Right lobe of liver (tissue), 6 donors: Measurements from ENCODE around the gene RNF152. TPM values are rescaled to one million over a fixed set of nuclear protein-coding genes. Genes with fewer than 3 reads are reported as not detected.

Source experiments
- ATAC-seq, 4 donors: fragments of 200-7000 bp; cut with Tn5 transposase; one replicate each; pipeline ENCODE4 v1.9.1; 2020; ENCODE audit warnings: mild to moderate bottlenecking in 4 of 4, moderate library complexity in 4 of 4
- DNase-seq, 3 donors: peaks; one replicate each; pipeline ENCODE4 v3.0.0-alpha.2; 2020
- H3K27ac ChIP-seq, 3 donors: fragments of 200-600 bp; one replicate each; pipeline ENCODE4 v1.8.0; 2022
- H3K27me3 ChIP-seq, 2 donors: fragments of 200-600 bp; one replicate each; pipeline ENCODE4 v1.8.0; 2022
- H3K36me3 ChIP-seq, 4 donors: fragments of 200-600 bp; sonication (generic) in 1 of 4; one replicate each; pipeline versions ENCODE4 v1.5.1 to v1.8.0; 2017 to 2022; ENCODE audit warnings: control low read depth in 1 of 4
- H3K4me1 ChIP-seq, 4 donors: fragments of 200-600 bp; sonication (generic) in 1 of 4; one replicate each; pipeline versions ENCODE4 v1.5.1 to v1.8.0; 2017 to 2022; ENCODE audit warnings: control low read depth in 1 of 4
- H3K4me3 ChIP-seq, 3 donors: fragments of 200-600 bp; one replicate each; pipeline ENCODE4 v1.8.0; 2022
- H3K9me3 ChIP-seq, 4 donors: fragments of 200-600 bp; sonication (generic) in 1 of 4; one replicate each; pipeline versions ENCODE4 v1.5.1 to v1.8.0; 2017 to 2022; ENCODE audit warnings: control low read depth in 1 of 4
- POLR2A ChIP-seq: fragments of 450-650 bp; IDR thresholded peaks from one replicate; pipeline ENCODE4 v1.6.1; 2017; ENCODE audit warnings: antibody characterized with exemption, mild to moderate bottlenecking
- WGBS: methylation state at CpG from one replicate; pipeline ENCODE4 v1.1.6; 2018; ENCODE audit warnings: low coverage, low lambda C conversion rate; ENCODE audit not compliant: insufficient coverage; ENCODE audit errors: missing lambda C conversion rate; 5-methylcytosine and 5-hydroxymethylcytosine counted together
- intact Hi-C, 2 donors: fragments of 100-400 bp; cut with DNase I; formaldehyde crosslinking; loops; one replicate each; pipeline versions ENCODE4 v1.11.2 to v1.14.1; 2022
- total RNA-seq, 6 experiments: library from RNA; depleted of rRNA in 2 of 6; stranded (reverse); fragments of >200 nt in 2 of 6; fragmentation: NEBNext Ultra II Directional in 3 of 6; extraction: Animal tissue kit (Norgen Biotek cat#: 25700) in 3 of 6; gene quantifications; one replicate each; pipeline versions ENCODE4 v1.1.0 to v1.2.4, GENCODE V29; 2016 to 2023
- TF ChIP-seq, protein P1 (sequence below), 4 donors: fragments of 200-600 bp in 3 of 4; fragments of 450-650 bp in 1 of 4; IDR thresholded peaks; one replicate each; pipeline versions ENCODE4 v1.5.1 to v1.8.0; 2016 to 2022; ENCODE audit warnings: antibody characterized with exemption in 4 of 4, mild to moderate bottlenecking in 2 of 4
- donor health status: DM: no; HTN: yes; CAD: no.
- donor health status: DM: no; HTN: no; CAD: no.
- donor health status: DM: no; HTN: no; CAD: no.
- donor health status: DM: no; HTN: yes; CAD: no.
- donor health status: DM: no; HTN: yes; CAD: no.

RNF152 gene
- total RNA-seq, 6 experiments from 2014 or later: 19.5 to 101 (median 54.1) TPM

DNA sequence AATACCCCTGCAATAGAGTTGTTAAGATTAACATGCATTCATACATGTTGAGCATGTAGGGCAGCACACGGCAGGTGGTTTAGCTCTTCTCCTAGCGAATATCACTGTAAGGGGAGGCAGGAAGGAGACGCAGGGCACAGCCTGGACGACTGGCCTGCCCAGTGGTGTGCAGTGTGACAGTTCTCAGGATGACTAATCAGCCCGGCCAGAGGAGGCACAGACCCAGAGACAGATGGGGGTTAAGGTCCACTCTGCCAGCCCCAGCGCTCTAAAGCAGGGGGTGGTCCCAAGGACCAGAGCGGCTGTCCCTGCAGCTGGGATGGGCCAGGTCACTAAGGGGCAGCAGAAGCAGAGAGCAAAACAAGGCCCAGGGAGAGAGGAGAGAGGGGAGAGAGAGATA, 63.7 kb downstream of the RNF152 start:
- H3K27ac ChIP-seq: no peak overlapping the region
- no peaks in the 10 kb centered on the region for H3K27me3 ChIP-seq
- intact Hi-C loops: no loop called here
- TF ChIP-seq, protein P1, sequence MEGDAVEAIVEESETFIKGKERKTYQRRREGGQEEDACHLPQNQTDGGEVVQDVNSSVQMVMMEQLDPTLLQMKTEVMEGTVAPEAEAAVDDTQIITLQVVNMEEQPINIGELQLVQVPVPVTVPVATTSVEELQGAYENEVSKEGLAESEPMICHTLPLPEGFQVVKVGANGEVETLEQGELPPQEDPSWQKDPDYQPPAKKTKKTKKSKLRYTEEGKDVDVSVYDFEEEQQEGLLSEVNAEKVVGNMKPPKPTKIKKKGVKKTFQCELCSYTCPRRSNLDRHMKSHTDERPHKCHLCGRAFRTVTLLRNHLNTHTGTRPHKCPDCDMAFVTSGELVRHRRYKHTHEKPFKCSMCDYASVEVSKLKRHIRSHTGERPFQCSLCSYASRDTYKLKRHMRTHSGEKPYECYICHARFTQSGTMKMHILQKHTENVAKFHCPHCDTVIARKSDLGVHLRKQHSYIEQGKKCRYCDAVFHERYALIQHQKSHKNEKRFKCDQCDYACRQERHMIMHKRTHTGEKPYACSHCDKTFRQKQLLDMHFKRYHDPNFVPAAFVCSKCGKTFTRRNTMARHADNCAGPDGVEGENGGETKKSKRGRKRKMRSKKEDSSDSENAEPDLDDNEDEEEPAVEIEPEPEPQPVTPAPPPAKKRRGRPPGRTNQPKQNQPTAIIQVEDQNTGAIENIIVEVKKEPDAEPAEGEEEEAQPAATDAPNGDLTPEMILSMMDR (IDR thresholded peaks at IDR 0.05): no peak
- TF ChIP-seq POLR2A: no peak
- no peak overlapping the region for H3K4me3 ChIP-seq
- ATAC-seq (peak; percentile 48 to 64 (median 57)), DNase-seq (no peak)
- WGBS: 80% methylated on average over 3 of the region's 7 CpGs
- no peaks in the 10 kb centered on the region for H3K36me3 ChIP-seq
- no peaks in the 10 kb centered on the region for H3K9me3 ChIP-seq
- peaks cover 0 to 24% (median 11%) of the 10 kb centered on the region in 4 donors for H3K4me1 ChIP-seq

DNA sequence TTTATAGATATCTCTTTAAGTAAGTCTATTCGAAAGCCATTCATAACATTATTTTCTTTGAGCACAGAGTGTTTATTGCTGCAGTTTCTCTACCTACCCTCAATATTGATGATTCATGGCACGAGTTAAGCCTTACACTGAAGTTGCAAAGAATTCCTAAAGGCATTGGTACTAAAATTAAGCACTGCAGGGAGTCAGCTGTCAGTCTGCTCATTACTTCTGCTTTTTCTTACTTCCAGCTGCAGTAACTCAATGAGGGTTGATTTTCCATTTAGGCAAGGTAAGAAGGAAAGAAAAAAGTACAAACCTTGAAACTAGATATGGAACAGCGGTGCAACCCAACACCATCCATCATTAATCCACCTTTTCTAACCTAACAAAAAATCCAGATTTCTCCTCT, 65.2 kb downstream of the RNF152 start:
- TF ChIP-seq POLR2A: no peak
- TF ChIP-seq, protein P1 (IDR thresholded peaks at IDR 0.05): no peak
- Histone ChIP-seq H3K36me3 (no peaks in the 10 kb centered on the region), H3K27ac (no peak overlapping the region), H3K4me3 (no peak overlapping the region), H3K27me3 (no peaks in the 10 kb centered on the region), H3K4me1 (peaks cover 0 to 13% (median 3%) of the 10 kb centered on the region in 4 donors), H3K9me3 (no peaks in the 10 kb centered on the region)
- ATAC-seq (no peak), DNase-seq (no peak)
- WGBS: 85% methylated on average over 3 of the region's 3 CpGs
- intact Hi-C loops: no loop called here

DNA sequence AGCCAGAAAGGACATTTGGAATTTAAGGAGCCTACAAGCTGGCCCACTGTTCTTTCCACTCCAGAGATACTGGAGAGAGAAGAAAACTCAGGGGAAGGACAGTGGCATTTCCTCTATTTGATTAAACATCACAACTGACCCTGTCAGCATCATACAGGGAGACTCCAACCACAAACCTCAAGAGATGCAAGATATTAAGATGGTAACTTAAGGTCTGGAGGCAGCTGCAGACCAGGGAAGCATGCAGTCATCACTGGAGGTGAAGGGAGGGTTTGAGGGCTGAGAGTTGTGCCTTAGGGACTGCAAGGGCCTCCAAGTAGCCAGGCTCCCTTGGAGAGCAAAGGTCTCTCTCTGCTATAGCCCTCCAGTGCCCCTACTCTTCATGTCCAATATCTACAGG, 67.4 kb downstream of the RNF152 start:
- no peaks in the 10 kb centered on the region for H3K27me3 ChIP-seq
- no peak for ATAC-seq
- intact Hi-C loops: no loop called here
- no peaks in the 10 kb centered on the region for H3K36me3 ChIP-seq
- H3K4me3 ChIP-seq: no peak overlapping the region
- no peaks in the 10 kb centered on the region for H3K9me3 ChIP-seq
- H3K4me1 ChIP-seq: peaks cover 0 to 15% (median 0%) of the 10 kb centered on the region in 4 donors
- no peak for DNase-seq
- peak overlapping the region in 1 of 3 donors; percentile 91 for H3K27ac ChIP-seq
- TF ChIP-seq, protein P1 (IDR thresholded peaks at IDR 0.05): no peak
- no peak for TF ChIP-seq POLR2A

DNA sequence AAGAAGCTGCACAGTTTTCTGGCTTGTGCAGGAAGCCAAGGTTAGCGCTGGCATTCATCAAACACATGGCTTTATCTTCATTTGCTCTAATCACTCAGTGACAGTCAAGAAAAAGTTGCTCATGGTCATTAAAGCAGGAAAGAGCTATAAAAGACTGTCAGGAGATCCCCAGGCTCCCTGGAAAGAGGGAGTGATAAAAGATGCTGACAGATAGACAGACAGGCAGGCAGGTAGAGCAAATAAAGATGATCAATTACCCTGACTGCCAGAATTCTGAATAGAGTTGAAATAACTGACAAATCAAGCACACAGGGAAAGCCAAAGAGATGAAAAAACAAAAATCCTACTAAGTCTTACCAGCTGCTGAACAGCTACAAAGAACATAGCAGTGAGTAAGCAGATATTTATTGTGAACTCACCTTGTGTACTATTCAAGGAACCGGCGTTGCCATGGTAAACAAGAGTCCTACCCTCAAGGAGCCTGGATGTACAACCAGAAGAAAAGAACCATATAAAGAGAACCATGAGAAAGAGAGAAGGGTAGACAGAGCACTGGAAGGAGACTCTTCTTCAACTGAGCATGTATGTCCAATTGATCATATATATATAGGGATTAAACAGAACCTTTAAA, 68.0 kb downstream of the RNF152 start:
- TF ChIP-seq POLR2A: no peak
- TF ChIP-seq, protein P1 (IDR thresholded peaks at IDR 0.05): no peak
- ATAC-seq (no peak), DNase-seq (no peak)
- WGBS: 84% methylated on average over 3 of the region's 3 CpGs
- Histone ChIP-seq H3K36me3 (no peaks in the 10 kb centered on the region), H3K27ac (peak overlapping the region in 1 of 3 donors; percentile 91), H3K4me1 (peaks cover 0 to 15% (median 0%) of the 10 kb centered on the region in 4 donors), H3K9me3 (no peaks in the 10 kb centered on the region), H3K4me3 (no peak overlapping the region), H3K27me3 (no peaks in the 10 kb centered on the region)
- intact Hi-C loops: no loop called here
